ENCODE data around the gene RPTOR.
A peak's percentile ranks its signal among the peaks of the same experiment; 100 is the strongest.

The RPTOR gene

DNA sequence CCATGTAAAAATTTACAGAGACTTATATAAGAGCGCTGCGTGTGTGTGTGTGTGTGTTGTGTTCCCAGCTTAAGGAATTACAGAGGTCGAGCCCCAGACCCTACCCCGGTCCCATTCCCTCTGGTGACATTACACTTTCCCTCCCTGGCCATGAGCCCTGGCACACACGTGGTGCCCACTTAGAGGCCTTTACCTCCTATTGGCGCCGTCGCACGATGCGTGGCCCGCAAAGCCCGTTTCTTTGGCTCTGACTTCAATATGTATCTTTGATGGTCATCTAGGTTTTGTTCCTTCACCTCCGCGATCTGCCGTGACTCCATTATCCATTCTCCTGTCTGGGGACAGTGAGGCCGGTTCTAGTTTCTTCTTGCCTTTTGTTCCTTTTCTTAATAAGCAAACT is 350.1 kb downstream of the RPTOR start:
- in situ Hi-C loops (cut with MboI; ENCODE audit: low pct_unique_long_range_greater_than_20kb, low sequenced_read_pairs, unreplicated experiment) = no loop called here
- DNase-seq (ENCODE audit: low spot score) = no peak

DNA sequence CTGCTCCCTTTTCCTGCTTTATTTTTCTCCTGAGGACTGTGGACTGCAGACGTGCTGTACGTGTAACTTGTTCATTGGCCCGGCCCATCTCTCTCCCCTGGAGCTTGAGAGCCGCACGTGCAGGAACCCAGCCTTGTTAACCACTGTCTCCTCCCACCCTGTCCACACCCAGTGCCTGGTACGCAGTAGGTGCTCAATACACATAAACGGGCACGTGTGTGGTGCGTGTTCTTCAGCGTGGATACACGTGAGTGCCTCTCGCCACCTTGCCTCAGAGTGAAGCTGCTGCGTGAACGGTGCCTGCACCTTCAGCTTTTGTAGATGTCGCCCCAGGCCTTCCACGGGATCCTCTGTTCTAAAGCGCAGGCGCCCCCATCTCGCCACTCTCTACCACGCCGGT is 350.7 kb downstream of the RPTOR start:
- TF ChIP-seq, protein P1, sequence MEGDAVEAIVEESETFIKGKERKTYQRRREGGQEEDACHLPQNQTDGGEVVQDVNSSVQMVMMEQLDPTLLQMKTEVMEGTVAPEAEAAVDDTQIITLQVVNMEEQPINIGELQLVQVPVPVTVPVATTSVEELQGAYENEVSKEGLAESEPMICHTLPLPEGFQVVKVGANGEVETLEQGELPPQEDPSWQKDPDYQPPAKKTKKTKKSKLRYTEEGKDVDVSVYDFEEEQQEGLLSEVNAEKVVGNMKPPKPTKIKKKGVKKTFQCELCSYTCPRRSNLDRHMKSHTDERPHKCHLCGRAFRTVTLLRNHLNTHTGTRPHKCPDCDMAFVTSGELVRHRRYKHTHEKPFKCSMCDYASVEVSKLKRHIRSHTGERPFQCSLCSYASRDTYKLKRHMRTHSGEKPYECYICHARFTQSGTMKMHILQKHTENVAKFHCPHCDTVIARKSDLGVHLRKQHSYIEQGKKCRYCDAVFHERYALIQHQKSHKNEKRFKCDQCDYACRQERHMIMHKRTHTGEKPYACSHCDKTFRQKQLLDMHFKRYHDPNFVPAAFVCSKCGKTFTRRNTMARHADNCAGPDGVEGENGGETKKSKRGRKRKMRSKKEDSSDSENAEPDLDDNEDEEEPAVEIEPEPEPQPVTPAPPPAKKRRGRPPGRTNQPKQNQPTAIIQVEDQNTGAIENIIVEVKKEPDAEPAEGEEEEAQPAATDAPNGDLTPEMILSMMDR (IDR thresholded peaks at IDR 0.05; ENCODE audit: extremely low read depth, insufficient read depth, missing control alignments) = no peak
- in situ Hi-C loops (cut with MboI; ENCODE audit: low pct_unique_long_range_greater_than_20kb, low sequenced_read_pairs, unreplicated experiment) = no loop called here

More for the DNA sequence above, 350.1 kb downstream of the RPTOR start:
- TF ChIP-seq, protein P1 (IDR thresholded peaks at IDR 0.05; ENCODE audit: extremely low read depth, insufficient read depth, missing control alignments) = no peak

DNA sequence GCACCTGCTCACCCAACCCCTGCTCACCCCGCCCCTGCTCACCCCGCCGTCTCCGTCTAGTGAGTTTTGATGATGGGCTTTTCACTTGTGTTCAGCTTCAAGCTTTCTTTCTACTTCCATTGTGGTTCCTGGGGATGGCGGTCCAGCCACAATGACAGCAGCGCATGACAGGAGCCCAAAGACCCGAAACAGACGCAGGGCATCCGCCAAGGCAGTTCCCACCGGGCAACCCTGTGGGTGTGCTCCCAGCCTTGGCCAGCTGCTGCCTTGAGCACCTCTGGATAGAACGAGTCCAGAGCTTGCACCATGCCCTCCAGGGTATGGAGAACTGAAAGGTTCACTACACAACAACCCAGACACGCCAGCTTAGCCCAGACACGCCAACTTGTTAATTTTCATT is 354.1 kb downstream of the RPTOR start:
- TF ChIP-seq, protein P1 (IDR thresholded peaks at IDR 0.05; ENCODE audit: extremely low read depth, insufficient read depth, missing control alignments) = no peak
- no peak for DNase-seq (ENCODE audit: low spot score)
- in situ Hi-C loops (cut with MboI; ENCODE audit: low pct_unique_long_range_greater_than_20kb, low sequenced_read_pairs, unreplicated experiment) = no loop called here

More for the DNA sequence above, 350.7 kb downstream of the RPTOR start:
- no peak for DNase-seq (ENCODE audit: low spot score)

DNA sequence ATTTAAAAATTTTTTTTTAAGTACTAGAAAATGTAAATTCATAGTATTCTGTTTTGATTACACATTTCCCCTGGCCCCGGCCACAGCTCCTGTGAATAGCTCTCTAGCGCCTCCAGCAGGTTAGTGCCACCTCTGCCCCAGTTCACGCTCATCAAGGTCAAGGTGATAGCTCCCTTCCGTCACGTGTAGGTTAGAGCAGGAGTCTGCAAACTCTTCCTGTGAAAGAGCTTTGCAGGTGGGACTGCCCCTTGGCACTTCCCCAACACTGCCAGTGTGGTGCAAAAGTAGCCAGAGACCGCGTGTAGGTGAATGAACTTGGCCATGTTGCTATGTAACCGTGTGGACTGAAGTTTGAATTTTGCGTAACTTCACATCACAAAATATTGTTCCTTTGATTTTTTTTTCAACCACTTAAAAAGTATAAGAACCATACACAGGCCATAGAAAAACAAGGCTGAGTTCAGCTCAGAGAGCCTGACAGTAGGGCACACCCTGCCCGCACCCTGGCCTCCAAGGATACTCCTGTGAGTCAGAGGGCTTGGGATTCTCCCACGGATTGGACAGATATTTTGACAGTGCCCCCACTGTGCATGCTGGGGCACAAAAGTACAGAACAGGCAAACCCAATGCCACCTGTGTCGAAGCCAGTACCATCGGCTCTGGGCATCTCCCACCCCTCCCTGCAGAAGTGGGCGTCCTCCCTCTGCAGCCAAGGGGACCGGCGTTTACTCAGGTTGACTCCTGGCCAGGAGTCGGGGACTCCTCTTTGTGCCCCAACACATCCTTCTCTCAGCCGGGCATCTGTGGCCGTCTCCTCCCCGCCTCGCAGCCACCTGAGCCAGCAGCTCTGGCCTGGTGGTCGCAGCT is 355.0 kb downstream of the RPTOR start:
- TF ChIP-seq, protein P1 (IDR thresholded peaks at IDR 0.05; ENCODE audit: extremely low read depth, insufficient read depth, missing control alignments) = peak; percentile 73
- peak; percentile 65 for DNase-seq (ENCODE audit: low spot score)
- in situ Hi-C loops (cut with MboI; ENCODE audit: low pct_unique_long_range_greater_than_20kb, low sequenced_read_pairs, unreplicated experiment) = no loop called here

DNA sequence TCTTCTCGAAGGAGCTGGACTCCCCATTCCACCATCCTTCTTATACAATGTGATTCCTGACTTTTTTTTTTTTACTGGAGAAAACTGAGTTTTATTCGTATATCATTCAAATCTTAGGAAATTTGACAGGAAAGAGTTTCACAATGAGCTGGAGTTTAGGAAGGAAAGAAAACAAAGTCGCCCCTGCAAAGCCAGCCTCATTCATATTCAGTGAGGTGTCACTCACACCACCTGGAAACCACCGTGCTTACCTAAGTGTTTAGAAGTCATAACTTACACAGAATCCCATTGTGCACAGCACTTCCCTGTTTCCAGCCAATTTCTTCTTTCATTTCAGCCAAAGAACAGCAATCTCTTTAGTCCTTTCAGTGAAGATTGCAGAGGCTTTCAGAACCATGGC is 356.7 kb downstream of the RPTOR start:
- in situ Hi-C loops (cut with MboI; ENCODE audit: low pct_unique_long_range_greater_than_20kb, low sequenced_read_pairs, unreplicated experiment) = no loop called here
- DNase-seq (ENCODE audit: low spot score) = peak; percentile 83
- TF ChIP-seq, protein P1 (IDR thresholded peaks at IDR 0.05; ENCODE audit: extremely low read depth, insufficient read depth, missing control alignments) = no peak

DNA sequence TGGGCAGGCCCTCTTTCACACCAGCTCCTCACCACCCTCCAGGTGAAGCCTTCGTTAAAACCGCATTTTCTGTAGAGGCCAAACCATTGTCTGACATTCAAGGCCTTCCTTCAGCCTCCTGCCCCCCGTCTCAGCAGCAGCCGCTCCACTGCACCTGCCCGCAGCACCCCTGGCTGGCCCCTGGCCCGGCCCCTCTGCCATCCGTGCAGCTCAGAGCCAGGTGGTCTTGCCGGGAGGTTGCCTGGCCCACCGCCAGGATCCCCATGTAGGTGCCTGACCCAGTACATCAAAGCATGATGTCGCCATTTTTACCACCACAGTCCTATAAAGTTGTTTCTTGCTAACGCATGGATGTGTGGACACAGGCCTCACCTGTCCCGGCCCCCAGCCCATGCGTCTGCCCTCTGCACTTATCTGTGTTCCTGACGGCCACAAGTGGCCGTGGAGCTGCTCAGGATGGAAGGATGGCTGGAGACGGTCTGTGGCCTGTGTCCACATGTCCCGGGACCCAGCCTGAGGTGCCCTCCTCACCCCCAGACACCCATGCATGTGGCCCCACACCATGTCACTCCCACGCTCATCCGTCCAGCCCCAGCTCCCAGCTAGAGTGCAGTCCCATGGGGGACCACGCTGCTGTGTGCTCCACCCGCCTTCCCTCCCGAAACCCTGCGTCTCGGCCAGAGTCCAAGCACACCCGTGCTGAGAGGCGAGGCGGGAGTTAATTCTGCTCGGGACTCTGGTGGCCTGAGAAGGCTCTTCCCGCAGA is 357.7 kb downstream of the RPTOR start:
- in situ Hi-C loops (cut with MboI; ENCODE audit: low pct_unique_long_range_greater_than_20kb, low sequenced_read_pairs, unreplicated experiment) = no loop called here
- DNase-seq (ENCODE audit: low spot score) = no peak
- TF ChIP-seq, protein P1 (IDR thresholded peaks at IDR 0.05; ENCODE audit: extremely low read depth, insufficient read depth, missing control alignments) = no peak

All from GM13977 (cell line).